MM.1S (cell line): ENCODE data around the gene PCSK4.
A peak's percentile ranks its signal among the peaks of the same experiment; 100 is the strongest.

Experiments used
- DNase-seq: peaks from one replicate; pipeline ENCODE4 v3.0.0-alpha.2; 2015
- H2AFZ ChIP-seq: fragments of 300-600 bp; sonication (generic); 2 replicates; pipeline ENCODE4 v1.6.0; 2016; ENCODE audit warnings: antibody characterized with exemption, low read length
- H3F3A ChIP-seq: fragments of 300-600 bp; sonication (generic); 2 replicates; pipeline ENCODE4 v1.6.1; 2016; ENCODE audit warnings: mild to moderate bottlenecking, antibody characterized with exemption, low read length, moderate library complexity, mixed read lengths; ENCODE audit not compliant: insufficient read depth
- H3K27ac ChIP-seq: fragments of 300-600 bp; sonication (generic); 2 replicates; pipeline ENCODE4 v1.5.1; 2016; ENCODE audit warnings: mild to moderate bottlenecking, low read length
- H3K27me3 ChIP-seq: fragments of 300-600 bp; sonication (generic); replicated peaks from 2 replicates; pipeline ENCODE4 v1.6.0; 2016; ENCODE audit warnings: low read length; ENCODE audit not compliant: insufficient read depth
- H3K36me3 ChIP-seq: fragments of 300-600 bp; sonication (generic); replicated peaks from 2 replicates; pipeline ENCODE4 v1.6.1; 2016; ENCODE audit warnings: mild to moderate bottlenecking, low read length, mixed read lengths; ENCODE audit not compliant: insufficient read depth
- H3K4me1 ChIP-seq: fragments of 300-600 bp; sonication (generic); 2 replicates; pipeline ENCODE4 v1.6.1; 2016; ENCODE audit warnings: low read length, mixed read lengths
- H3K4me2 ChIP-seq: fragments of 300-600 bp; sonication (generic); 2 replicates; pipeline ENCODE4 v1.6.0; 2016; ENCODE audit warnings: low read depth, low read length
- H3K4me3 ChIP-seq: fragments of 300-600 bp; sonication (generic); 2 replicates; pipeline ENCODE4 v1.5.1; 2016; ENCODE audit warnings: low read length, mixed read lengths
- H3K79me2 ChIP-seq: fragments of 300-600 bp; sonication (generic); 2 replicates; pipeline ENCODE4 v1.6.1; 2016; ENCODE audit warnings: mixed run types, low read length, mixed read lengths
- H3K9ac ChIP-seq: fragments of 300-600 bp; sonication (generic); 2 replicates; pipeline ENCODE4 v1.6.1; 2016; ENCODE audit warnings: low read length, mixed read lengths
- H3K9me2 ChIP-seq: fragments of 300-600 bp; sonication (generic); replicated peaks from 2 replicates; pipeline ENCODE4 v1.6.1; 2016; ENCODE audit warnings: mild to moderate bottlenecking, low read length, mixed read lengths; ENCODE audit not compliant: insufficient read depth
- H3K9me3 ChIP-seq: fragments of 300-600 bp; sonication (generic); replicated peaks from 2 replicates; pipeline ENCODE4 v1.6.1; 2016; ENCODE audit warnings: mild to moderate bottlenecking, low read length, mixed read lengths; ENCODE audit not compliant: insufficient read depth
- H4K20me1 ChIP-seq: fragments of 300-600 bp; sonication (generic); 2 replicates; pipeline ENCODE4 v1.6.1; 2016; ENCODE audit warnings: mild to moderate bottlenecking, low read length, moderate library complexity, mixed read lengths; ENCODE audit not compliant: insufficient read depth
- CTCF ChIP-seq: fragments of 300-600 bp; sonication (generic); IDR thresholded peaks from 2 replicates; pipeline ENCODE4 v1.5.1; 2016; ENCODE audit warnings: antibody characterized with exemption, low read length, mixed read lengths
- EZH2 ChIP-seq: fragments of 300-600 bp; sonication (generic); optimal IDR thresholded peaks from 2 replicates; pipeline ENCODE3; 2017; ENCODE audit warnings: low read depth, mild to moderate bottlenecking, antibody characterized with exemption, low read length, mixed read lengths
- EZH2phosphoT487 ChIP-seq: fragments of 300-600 bp; sonication (generic); IDR thresholded peaks from 2 replicates; pipeline ENCODE4 v1.6.1; 2018; ENCODE audit warnings: antibody characterized with exemption, low read length

Gene PCSK4

GRCh38 chr19:1455002-1455335 is 35.2 kb downstream of the PCSK4 start:
- H3K9me3 ChIP-seq: no peaks in the 10 kb centered on the region
- H3K79me2 ChIP-seq: no peaks in the 10 kb centered on the region
- DNase-seq: peak; percentile 70
- peak overlapping the region; percentile 26; the same call in 1 of the 2 replicates for H3K9ac ChIP-seq
- peaks cover 13% of the 10 kb centered on the region; the same call in 1 of the 2 replicates for H3K4me1 ChIP-seq
- H2AFZ ChIP-seq: peak overlapping the region; percentile 62
- peaks cover 12% of the 10 kb centered on the region for H3F3A ChIP-seq
- peaks cover 61% of the 10 kb centered on the region for H3K27me3 ChIP-seq
- peak overlapping the region; percentile 43 for H3K4me3 ChIP-seq
- H4K20me1 ChIP-seq: no peaks in the 10 kb centered on the region
- no peaks in the 10 kb centered on the region for H3K36me3 ChIP-seq
- peak overlapping the region; percentile 88 for H3K4me2 ChIP-seq
- peak overlapping the region; percentile 56; the same call in 1 of the 2 replicates for H3K27ac ChIP-seq
- no peak for TF ChIP-seq EZH2
- no peak for TF ChIP-seq EZH2phosphoT487
- no peak for TF ChIP-seq CTCF
- no peaks in the 10 kb centered on the region for H3K9me2 ChIP-seq

GRCh38 chr19:1453525-1454364 is 36.4 kb downstream of the PCSK4 start:
- Histone ChIP-seq H3K4me1 (peaks cover 13% of the 10 kb centered on the region; the same call in 1 of the 2 replicates), H3K9ac (no peak overlapping the region), H3K9me3 (no peaks in the 10 kb centered on the region), H2AFZ (no peak overlapping the region), H3K9me2 (no peaks in the 10 kb centered on the region), H3K27me3 (peaks cover 67% of the 10 kb centered on the region), H3K36me3 (no peaks in the 10 kb centered on the region), H3K4me2 (no peak overlapping the region), H3F3A (peaks cover 19% of the 10 kb centered on the region), H3K79me2 (no peaks in the 10 kb centered on the region), H3K27ac (no peak overlapping the region), H4K20me1 (no peaks in the 10 kb centered on the region; the same call in 1 of the 2 replicates), H3K4me3 (no peak overlapping the region)
- no peak for DNase-seq
- TF ChIP-seq EZH2 (no peak), EZH2phosphoT487 (no peak), CTCF (no peak)

- no peak overlapping the region for H3K4me3 ChIP-seq
- no peak for DNase-seq
- no peak overlapping the region for H3K9ac ChIP-seq
- peaks cover 13% of the 10 kb centered on the region; the same call in 1 of the 2 replicates for H3K4me1 ChIP-seq
- TF ChIP-seq EZH2 (no peak), CTCF (no peak), EZH2phosphoT487 (no peak)
- H3F3A ChIP-seq: peaks cover 19% of the 10 kb centered on the region
- no peak overlapping the region for H2AFZ ChIP-seq
- no peaks in the 10 kb centered on the region for H3K36me3 ChIP-seq
- H3K4me2 ChIP-seq: no peak overlapping the region
- no peaks in the 10 kb centered on the region for H3K9me3 ChIP-seq
- H3K27ac ChIP-seq: no peak overlapping the region
- H3K27me3 ChIP-seq: peaks cover 65% of the 10 kb centered on the region
- H3K79me2 ChIP-seq: no peaks in the 10 kb centered on the region
- no peaks in the 10 kb centered on the region; the same call in 1 of the 2 replicates for H4K20me1 ChIP-seq
- H3K9me2 ChIP-seq: no peaks in the 10 kb centered on the region
These were observed 37.2 kb downstream of the PCSK4 start for GRCh38 chr19:1452802-1453524.
